ENCODE results near the gene OBP2B. TPM values are rescaled to one million over a fixed set of nuclear protein-coding genes. Genes with fewer than 3 reads are reported as not detected.

Gene OBP2B
- polyA plus RNA-seq, 4 donors: not detected

GRCh38 chr9:133246562-133246961, 37.5 kb upstream of the OBP2B start:
- WGBS, 3 donors: 87 to 92% (median 90%) methylated on average over 16 of the region's 16 CpGs
- no peak for FAIRE-seq
- H3K27me3 ChIP-seq (ENCODE audit: control insufficient read depth in 3 of 3, insufficient read depth in 3 of 3, low read length in 3 of 3): peaks cover 0 to 2% (median 0%) of the 10 kb centered on the region in 3 donors

GRCh38 chr9:133242991-133243390, 33.9 kb upstream of the OBP2B start:
- 68 to 85% (median 70%) methylated on average over 8 of the region's 8 CpGs for WGBS, 3 donors
- FAIRE-seq: no peak

More at GRCh38 chr9:133246562-133246961, 37.5 kb upstream of the OBP2B start:
- Histone ChIP-seq H3K9me3 (ENCODE audit: control insufficient read depth in 2 of 2, insufficient read depth in 1 of 2, low read depth in 1 of 2, low read length in 1 of 2) (no peaks in the 10 kb centered on the region), H3K4me1 (ENCODE audit: control insufficient read depth in 3 of 3, insufficient read depth in 2 of 3, low read depth in 1 of 3, low read length in 2 of 3) (peaks cover 0 to 18% (median 4%) of the 10 kb centered on the region in 3 donors), H3K27ac (ENCODE audit: low read depth in 1 of 3, low read length in 2 of 3) (no peak overlapping the region), H3K36me3 (ENCODE audit: control insufficient read depth in 3 of 3, insufficient read depth in 2 of 3, low read depth in 1 of 3, low read length in 3 of 3) (peaks cover 0 to 2% (median 0%) of the 10 kb centered on the region in 3 donors), H3K4me3 (ENCODE audit: low read depth in 1 of 3, low read length in 3 of 3) (no peak overlapping the region)
- DNase-seq: no peak

GRCh38 chr9:133242241-133242640, 33.2 kb upstream of the OBP2B start:
- Histone ChIP-seq H3K9me3 (ENCODE audit: control insufficient read depth in 2 of 2, insufficient read depth in 1 of 2, low read depth in 1 of 2, low read length in 1 of 2) (no peaks in the 10 kb centered on the region), H3K27ac (ENCODE audit: low read depth in 1 of 3, low read length in 2 of 3) (no peak overlapping the region), H3K4me1 (ENCODE audit: control insufficient read depth in 3 of 3, insufficient read depth in 2 of 3, low read depth in 1 of 3, low read length in 2 of 3) (peaks cover 0 to 10% (median 0%) of the 10 kb centered on the region in 3 donors), H3K4me3 (ENCODE audit: low read depth in 1 of 3, low read length in 3 of 3) (no peak overlapping the region), H3K36me3 (ENCODE audit: control insufficient read depth in 3 of 3, insufficient read depth in 2 of 3, low read depth in 1 of 3, low read length in 3 of 3) (no peaks in the 10 kb centered on the region), H3K27me3 (ENCODE audit: control insufficient read depth in 3 of 3, insufficient read depth in 3 of 3, low read length in 3 of 3) (no peaks in the 10 kb centered on the region)
- FAIRE-seq (no peak), DNase-seq (no peak)
- 86 to 95% (median 88%) methylated on average over 14 of the region's 14 CpGs for WGBS, 3 donors

More at GRCh38 chr9:133242991-133243390, 33.9 kb upstream of the OBP2B start:
- Histone ChIP-seq H3K36me3 (ENCODE audit: control insufficient read depth in 3 of 3, insufficient read depth in 2 of 3, low read depth in 1 of 3, low read length in 3 of 3) (no peaks in the 10 kb centered on the region), H3K4me1 (ENCODE audit: control insufficient read depth in 3 of 3, insufficient read depth in 2 of 3, low read depth in 1 of 3, low read length in 2 of 3) (peaks cover 0 to 10% (median 0%) of the 10 kb centered on the region in 3 donors), H3K4me3 (ENCODE audit: low read depth in 1 of 3, low read length in 3 of 3) (no peak overlapping the region), H3K9me3 (ENCODE audit: control insufficient read depth in 2 of 2, insufficient read depth in 1 of 2, low read depth in 1 of 2, low read length in 1 of 2) (no peaks in the 10 kb centered on the region), H3K27me3 (ENCODE audit: control insufficient read depth in 3 of 3, insufficient read depth in 3 of 3, low read length in 3 of 3) (no peaks in the 10 kb centered on the region), H3K27ac (ENCODE audit: low read depth in 1 of 3, low read length in 2 of 3) (no peak overlapping the region)
- no peak for DNase-seq

DNA sequence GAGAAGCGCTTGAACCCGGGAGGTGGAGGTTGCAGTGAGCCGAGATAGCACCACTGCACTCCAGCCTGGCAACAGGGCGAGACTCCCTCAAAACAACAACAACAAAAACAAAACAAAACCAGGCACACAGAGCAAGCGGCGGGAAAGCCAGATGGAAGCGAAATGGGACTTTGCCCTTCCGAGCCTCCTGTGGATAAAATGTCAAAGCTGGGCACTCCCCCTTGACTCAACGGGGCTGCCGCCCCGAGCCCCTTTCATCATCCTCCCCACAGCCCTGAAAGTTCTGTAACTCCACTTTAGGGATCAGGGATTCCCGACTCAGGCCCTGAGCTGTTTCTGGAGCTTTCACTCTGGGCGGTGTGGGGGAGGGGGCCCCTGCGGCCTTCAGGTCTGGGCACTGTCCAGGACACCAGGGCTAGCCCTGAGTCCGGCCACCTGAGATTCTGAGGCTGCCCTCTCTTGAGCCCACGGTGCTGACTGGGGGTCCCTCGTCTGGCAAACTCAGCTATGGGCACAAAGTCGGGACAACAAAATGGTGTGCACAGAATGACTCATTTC, 30.6 kb upstream of the OBP2B start:
- no peaks in the 10 kb centered on the region for H3K27me3 ChIP-seq (ENCODE audit: control insufficient read depth in 3 of 3, insufficient read depth in 3 of 3, low read length in 3 of 3)
- H3K4me1 ChIP-seq (ENCODE audit: control insufficient read depth in 3 of 3, insufficient read depth in 2 of 3, low read depth in 1 of 3, low read length in 2 of 3): peaks cover 0 to 10% (median 0%) of the 10 kb centered on the region in 3 donors
- DNase-seq: peak in 1 of 2 donors; percentile 66
- no peaks in the 10 kb centered on the region for H3K9me3 ChIP-seq (ENCODE audit: control insufficient read depth in 2 of 2, insufficient read depth in 1 of 2, low read depth in 1 of 2, low read length in 1 of 2)
- peak overlapping the region in 2 of 3 donors; percentile 41 to 50 for H3K4me3 ChIP-seq (ENCODE audit: low read depth in 1 of 3, low read length in 3 of 3)
- H3K27ac ChIP-seq (ENCODE audit: low read depth in 1 of 3, low read length in 2 of 3): peak overlapping the region in 1 of 3 donors; percentile 52
- no peaks in the 10 kb centered on the region for H3K36me3 ChIP-seq (ENCODE audit: control insufficient read depth in 3 of 3, insufficient read depth in 2 of 3, low read depth in 1 of 3, low read length in 3 of 3)
- no peak for FAIRE-seq
- 51 to 76% (median 53%) methylated on average over 18 of the region's 18 CpGs for WGBS, 3 donors

- Histone ChIP-seq H3K27me3 (ENCODE audit: control insufficient read depth in 3 of 3, insufficient read depth in 3 of 3, low read length in 3 of 3) (no peaks in the 10 kb centered on the region), H3K36me3 (ENCODE audit: control insufficient read depth in 3 of 3, insufficient read depth in 2 of 3, low read depth in 1 of 3, low read length in 3 of 3) (no peaks in the 10 kb centered on the region), H3K4me3 (ENCODE audit: low read depth in 1 of 3, low read length in 3 of 3) (peak overlapping the region in 2 of 3 donors; percentile 41 to 50), H3K9me3 (ENCODE audit: control insufficient read depth in 2 of 2, insufficient read depth in 1 of 2, low read depth in 1 of 2, low read length in 1 of 2) (no peaks in the 10 kb centered on the region), H3K27ac (ENCODE audit: low read depth in 1 of 3, low read length in 2 of 3) (peak overlapping the region; percentile 43 to 69 (median 52)), H3K4me1 (ENCODE audit: control insufficient read depth in 3 of 3, insufficient read depth in 2 of 3, low read depth in 1 of 3, low read length in 2 of 3) (peaks cover 0 to 10% (median 0%) of the 10 kb centered on the region in 3 donors)
- 3 to 10% (median 9%) methylated on average over 26 of the region's 26 CpGs for WGBS, 3 donors
- peak; percentile 84 to 88 for DNase-seq
- FAIRE-seq: no peak
Measured at GRCh38 chr9:133238851-133239532, 29.9 kb upstream of the OBP2B start.

GRCh38 chr9:133238272-133238850, 29.3 kb upstream of the OBP2B start:
- 9 to 16% (median 11%) methylated on average over 22 to 25 of the region's 25 CpGs for WGBS, 3 donors
- Histone ChIP-seq H3K4me1 (ENCODE audit: control insufficient read depth in 3 of 3, insufficient read depth in 2 of 3, low read depth in 1 of 3, low read length in 2 of 3) (peaks cover 0 to 10% (median 0%) of the 10 kb centered on the region in 3 donors), H3K4me3 (ENCODE audit: low read depth in 1 of 3, low read length in 3 of 3) (peak overlapping the region in 2 of 3 donors; percentile 41 to 50), H3K36me3 (ENCODE audit: control insufficient read depth in 3 of 3, insufficient read depth in 2 of 3, low read depth in 1 of 3, low read length in 3 of 3) (no peaks in the 10 kb centered on the region), H3K9me3 (ENCODE audit: control insufficient read depth in 2 of 2, insufficient read depth in 1 of 2, low read depth in 1 of 2, low read length in 1 of 2) (no peaks in the 10 kb centered on the region), H3K27me3 (ENCODE audit: control insufficient read depth in 3 of 3, insufficient read depth in 3 of 3, low read length in 3 of 3) (no peaks in the 10 kb centered on the region), H3K27ac (ENCODE audit: low read depth in 1 of 3, low read length in 2 of 3) (peak overlapping the region; percentile 43 to 69 (median 52))
- FAIRE-seq (no peak), DNase-seq (peak; percentile 76 to 84)

GRCh38 chr9:133237035-133237731, 28.1 kb upstream of the OBP2B start:
- Histone ChIP-seq H3K4me1 (ENCODE audit: control insufficient read depth in 3 of 3, insufficient read depth in 2 of 3, low read depth in 1 of 3, low read length in 2 of 3) (peaks cover 0 to 10% (median 0%) of the 10 kb centered on the region in 3 donors), H3K4me3 (ENCODE audit: low read depth in 1 of 3, low read length in 3 of 3) (no peak overlapping the region), H3K27me3 (ENCODE audit: control insufficient read depth in 3 of 3, insufficient read depth in 3 of 3, low read length in 3 of 3) (no peaks in the 10 kb centered on the region), H3K9me3 (ENCODE audit: control insufficient read depth in 2 of 2, insufficient read depth in 1 of 2, low read depth in 1 of 2, low read length in 1 of 2) (no peaks in the 10 kb centered on the region), H3K27ac (ENCODE audit: low read depth in 1 of 3, low read length in 2 of 3) (peak overlapping the region in 2 of 3 donors; percentile 69 to 77), H3K36me3 (ENCODE audit: control insufficient read depth in 3 of 3, insufficient read depth in 2 of 3, low read depth in 1 of 3, low read length in 3 of 3) (no peaks in the 10 kb centered on the region)
- 59 to 65% (median 61%) methylated on average over 17 of the region's 17 CpGs for WGBS, 3 donors
- DNase-seq (no peak), FAIRE-seq (no peak)

Data from small intestine (tissue), 7 donors.